Sciatic nerve (tissue), 2 donors: ENCODE results near the gene GINS2. TPM values are rescaled to one million over a fixed set of nuclear protein-coding genes. Genes with fewer than 3 reads are reported as not detected.

Experiments
- ATAC-seq: fragments of 200-7000 bp; cut with Tn5 transposase; one replicate; pipeline ENCODE4 v1.9.1; 2020; ENCODE audit warnings: mild to moderate bottlenecking, moderate library complexity
- DNase-seq: peaks from one replicate; pipeline ENCODE4 v3.0.0-alpha.2; 2020; ENCODE audit warnings: low spot score
- intact Hi-C: fragments of 100-400 bp; cut with DNase I; formaldehyde crosslinking; loops from one replicate; pipeline ENCODE4 v1.14.2; 2022
- total RNA-seq: library from RNA; stranded (reverse); fragmentation: NEBNext Ultra II Directional; extraction: Animal tissue kit (Norgen Biotek cat#: 25700); gene quantifications from one replicate; pipeline ENCODE4 v1.2.1, GENCODE V29; 2021
- donor health status: DM: no; HTN: no; CAD: no.
- donor health status: DM: no; HTN: no; CAD: no.

The GINS2 gene
- total RNA-seq, 1 donor from 2014 or later: 1.3 TPM

GRCh38 chr16:85717393-85718152 is 28.8 kb upstream of the GINS2 start:
- DNase-seq (peak; percentile 79), ATAC-seq (peak; percentile 71)
- intact Hi-C loops: loop anchor here (10.0 kb wide), 2 partner anchors 443 to 603 kb away; partner anchors contain the start of gene CIBAR2

- intact Hi-C loops: loop anchor here (10.0 kb wide), 2 partner anchors 442 to 602 kb away; partner anchors contain the start of gene CIBAR2
- ATAC-seq (no peak), DNase-seq (no peak)
Measured at GRCh38 chr16:85716680-85717038, 27.9 kb upstream of the GINS2 start.

- intact Hi-C loops: loop anchor here (10.0 kb wide), 2 partner anchors 441 to 601 kb away; partner anchors contain the start of gene CIBAR2
- peak; percentile 21 for ATAC-seq
- no peak for DNase-seq
Measured at GRCh38 chr16:85716022-85716679, 27.4 kb upstream of the GINS2 start.

GRCh38 chr16:85715169-85716021 is 26.6 kb upstream of the GINS2 start:
- intact Hi-C loops: loop anchor here (10.0 kb wide), 2 partner anchors 441 to 601 kb away; partner anchors contain the start of gene CIBAR2
- ATAC-seq (no peak), DNase-seq (no peak)

- ATAC-seq: no peak
- no peak for DNase-seq
- intact Hi-C loops: loop anchor here (10.0 kb wide), 2 partner anchors 438 to 598 kb away; partner anchors contain the start of gene CIBAR2
Measured at GRCh38 chr16:85712801-85713200, 24.0 kb upstream of the GINS2 start.

DNA sequence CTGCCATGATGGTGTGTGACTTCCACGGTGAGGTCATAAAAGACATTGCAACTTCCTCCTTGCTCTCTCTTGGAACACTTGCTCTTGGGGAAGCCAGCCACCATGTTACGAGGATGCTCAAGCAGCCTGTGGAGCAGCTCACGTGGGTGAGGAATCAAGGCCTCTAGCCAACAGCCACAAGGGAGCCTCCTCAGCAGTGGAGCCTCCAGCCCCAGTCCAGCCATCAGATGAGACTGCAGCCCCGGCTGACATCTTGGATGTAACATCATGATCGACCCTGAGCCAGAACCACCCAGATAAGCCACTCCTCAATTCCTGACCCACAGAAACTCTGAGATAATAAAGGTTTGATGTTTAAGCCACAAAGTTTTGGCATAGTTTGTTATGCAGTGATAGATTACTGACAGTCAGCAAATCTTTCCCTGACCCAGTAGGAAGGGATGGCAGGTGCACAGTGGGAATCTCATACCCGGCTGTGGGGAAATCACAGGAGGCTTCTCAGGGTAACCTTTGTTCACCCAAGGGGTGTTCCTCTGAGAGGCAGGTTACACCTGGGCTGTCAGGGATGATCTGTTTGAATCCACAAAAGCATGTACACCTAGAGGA is 23.3 kb upstream of the GINS2 start:
- ATAC-seq: no peak
- no peak for DNase-seq
- intact Hi-C loops: loop anchor here (10.0 kb wide), 2 partner anchors 437 to 597 kb away; partner anchors contain the start of gene CIBAR2

GRCh38 chr16:85710732-85711131 is 22.0 kb upstream of the GINS2 start:
- ATAC-seq: no peak
- intact Hi-C loops: loop anchor here (10.0 kb wide), 2 partner anchors 436 to 596 kb away; partner anchors contain the start of gene CIBAR2
- no peak for DNase-seq

DNA sequence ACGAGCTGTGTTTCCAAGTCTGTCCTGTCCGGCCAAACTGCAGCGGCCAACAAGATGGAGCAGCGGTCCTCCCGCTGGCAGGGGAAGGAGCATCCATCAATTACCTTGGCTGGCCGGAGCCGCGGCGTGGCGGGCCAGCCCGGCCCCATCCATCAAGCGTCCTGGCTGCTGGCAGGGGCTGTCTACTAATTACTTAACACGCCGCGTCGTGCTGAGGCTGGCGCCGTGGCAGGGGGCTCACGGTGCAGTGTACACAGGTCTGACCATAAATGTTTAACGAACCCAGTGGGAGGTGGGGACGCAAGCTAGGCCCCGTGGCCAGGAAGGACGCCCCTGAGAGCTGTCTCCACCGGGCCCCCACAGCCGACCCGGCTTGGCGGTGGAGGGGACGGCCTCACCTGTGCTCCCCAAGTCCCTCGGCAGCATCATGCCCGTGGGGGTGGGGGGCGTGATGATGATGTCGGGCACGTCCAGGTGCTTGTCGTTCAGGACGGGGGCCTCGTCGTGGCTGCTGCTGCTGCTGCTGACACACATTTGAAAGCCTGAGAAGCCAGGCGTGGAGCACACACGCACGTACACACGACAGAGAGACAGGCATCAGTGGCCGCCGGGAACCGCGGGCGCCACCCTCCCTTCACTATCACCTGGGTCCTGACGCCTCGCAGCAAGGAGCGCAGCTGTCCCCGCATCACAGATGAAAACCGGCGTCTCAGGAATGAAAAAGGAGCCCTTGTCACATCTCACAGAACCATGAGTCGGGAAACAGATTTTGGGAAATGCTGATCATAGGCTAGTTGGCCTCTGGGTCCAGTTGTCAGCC is 21.2 kb upstream of the GINS2 start:
- intact Hi-C loops: loop anchor here (10.0 kb wide), 2 partner anchors 435 to 595 kb away; partner anchors contain the start of gene CIBAR2
- no peak for ATAC-seq

DNA sequence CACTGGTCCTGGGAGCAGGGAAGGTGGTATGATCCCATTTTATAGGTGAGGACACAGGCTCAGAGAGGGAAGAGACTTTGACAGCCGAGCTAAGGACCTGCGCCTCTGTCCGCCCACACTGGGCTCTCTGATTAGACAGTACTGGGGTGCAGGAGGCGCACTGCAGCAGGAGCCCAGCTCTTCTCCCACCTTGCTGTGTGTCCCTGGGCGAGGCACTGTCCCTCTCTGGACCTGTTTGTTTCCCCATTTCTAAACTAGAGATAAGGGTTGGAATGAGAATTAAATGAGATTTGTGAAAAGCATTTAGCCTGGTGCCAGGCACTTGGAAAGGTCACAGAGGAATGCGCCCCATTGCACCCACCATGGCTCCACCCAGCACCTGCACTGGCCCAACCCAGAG is 19.6 kb upstream of the GINS2 start:
- intact Hi-C loops: no loop called here
- DNase-seq (no peak), ATAC-seq (no peak)

More for the DNA sequence above, 21.2 kb upstream of the GINS2 start:
- DNase-seq: no peak

DNA sequence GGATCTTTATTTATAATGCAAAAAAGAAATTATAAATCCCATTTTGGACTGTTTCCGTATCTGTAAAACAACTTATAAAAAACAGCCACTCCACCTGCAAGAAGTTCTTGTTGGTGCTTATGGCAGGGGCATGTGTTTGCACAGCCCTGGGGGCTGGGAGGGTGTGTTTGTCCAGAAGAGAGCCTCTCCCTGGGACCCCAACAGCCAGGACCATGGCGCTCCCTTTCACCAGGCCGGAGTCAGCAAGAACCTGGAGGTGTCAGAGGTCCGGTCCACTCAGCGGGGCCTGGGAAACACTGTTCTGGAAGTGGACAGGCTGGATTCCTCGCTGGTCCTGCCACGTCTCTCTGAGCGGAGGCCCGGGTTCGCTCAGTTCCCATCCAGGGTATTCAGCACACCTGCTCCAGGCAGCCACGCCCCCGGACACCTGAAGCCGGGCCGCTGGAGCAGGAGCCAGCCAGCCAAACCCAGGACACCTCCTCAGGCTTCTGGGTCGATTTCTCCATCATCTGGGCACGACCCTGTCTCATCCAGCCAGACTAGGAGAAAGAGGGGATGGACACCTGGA is 18.9 kb upstream of the GINS2 start:
- no peak for DNase-seq
- intact Hi-C loops: no loop called here
- ATAC-seq: no peak

GRCh38 chr16:85706449-85707034 is 17.8 kb upstream of the GINS2 start:
- no peak for ATAC-seq
- intact Hi-C loops: no loop called here

DNA sequence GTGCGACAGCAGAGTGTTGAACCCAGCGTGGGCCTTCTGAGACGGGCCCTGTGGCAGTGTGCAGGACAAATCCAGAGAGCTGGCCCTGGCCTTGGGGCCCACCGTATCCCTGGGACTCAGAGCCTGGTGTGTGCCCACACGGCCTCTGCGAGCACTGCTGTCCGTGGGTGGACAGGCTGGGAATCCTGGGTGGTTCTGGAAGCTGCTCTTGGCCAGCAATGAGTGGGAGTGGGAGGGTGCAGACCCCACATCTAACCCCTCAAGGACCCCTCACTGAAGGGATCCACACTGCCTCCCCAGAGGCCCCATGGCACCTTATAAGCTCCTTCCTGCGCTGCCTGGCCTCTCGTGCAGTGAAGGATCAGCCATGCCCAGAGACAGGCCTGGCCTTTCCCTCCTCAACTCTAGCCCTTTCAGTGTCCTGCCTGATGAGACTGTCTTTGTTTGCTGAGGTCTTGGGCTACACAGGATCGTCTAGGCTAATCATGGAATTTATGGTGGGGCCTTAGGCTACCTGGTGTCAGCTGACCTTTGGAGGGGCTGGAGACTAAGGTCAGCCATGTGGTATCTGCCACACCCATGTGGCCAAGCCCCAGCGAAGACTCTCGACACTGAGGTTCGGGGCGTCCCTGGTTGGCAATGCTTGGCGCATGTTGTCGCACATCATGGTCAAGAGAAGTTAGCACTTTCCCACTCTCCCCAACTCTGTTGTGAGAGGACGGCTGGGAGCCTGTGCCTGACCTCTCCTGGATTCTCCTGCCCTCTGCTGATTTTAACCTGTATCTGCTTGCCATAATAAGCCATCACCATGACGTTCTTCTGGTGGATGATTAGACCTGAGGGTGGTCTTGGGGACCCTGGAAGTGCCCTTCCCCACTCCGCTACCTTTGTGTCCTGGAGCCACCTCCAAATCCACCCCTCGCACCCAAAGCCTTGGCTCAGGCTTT is 16.4 kb upstream of the GINS2 start:
- DNase-seq: no peak
- intact Hi-C loops: no loop called here
- no peak for ATAC-seq

More at GRCh38 chr16:85706449-85707034, 17.8 kb upstream of the GINS2 start:
- DNase-seq: no peak

- intact Hi-C loops: no loop called here
- no peak for ATAC-seq
Measured at GRCh38 chr16:85704011-85704410, 15.3 kb upstream of the GINS2 start.

DNA sequence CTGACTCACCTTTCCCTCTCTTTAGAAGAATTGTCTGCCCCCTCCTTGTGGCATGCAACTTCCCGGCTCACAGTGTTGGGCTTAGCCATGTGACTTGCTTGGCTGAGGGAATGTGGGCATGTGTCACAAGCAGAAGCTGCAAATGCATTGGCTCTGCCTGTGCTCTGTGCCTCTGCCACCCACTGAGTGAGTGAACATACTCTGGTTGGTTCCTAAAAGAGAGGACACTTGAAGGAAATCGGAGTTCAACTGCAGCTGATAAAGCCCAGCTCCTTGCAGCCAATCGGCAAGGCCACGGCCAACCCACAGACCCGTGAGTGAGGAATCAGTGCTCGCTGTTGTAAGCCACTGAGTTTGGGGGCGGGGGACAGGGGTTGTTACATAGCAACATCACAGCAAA is 10.9 kb upstream of the GINS2 start:
- intact Hi-C loops: no loop called here
- DNase-seq (no peak), ATAC-seq (peak; percentile 49)

More at GRCh38 chr16:85704011-85704410, 15.3 kb upstream of the GINS2 start:
- DNase-seq: no peak

GRCh38 chr16:85698935-85699558 is 10.3 kb upstream of the GINS2 start:
- DNase-seq: no peak
- intact Hi-C loops: no loop called here
- ATAC-seq: no peak

- no peak for ATAC-seq
- intact Hi-C loops: no loop called here
Measured at GRCh38 chr16:85698459-85698891, 9.7 kb upstream of the GINS2 start.

More at GRCh38 chr16:85698459-85698891, 9.7 kb upstream of the GINS2 start:
- DNase-seq: no peak
